ENCODE measurements around the gene MTCL1.

The MTCL1 gene

DNA sequence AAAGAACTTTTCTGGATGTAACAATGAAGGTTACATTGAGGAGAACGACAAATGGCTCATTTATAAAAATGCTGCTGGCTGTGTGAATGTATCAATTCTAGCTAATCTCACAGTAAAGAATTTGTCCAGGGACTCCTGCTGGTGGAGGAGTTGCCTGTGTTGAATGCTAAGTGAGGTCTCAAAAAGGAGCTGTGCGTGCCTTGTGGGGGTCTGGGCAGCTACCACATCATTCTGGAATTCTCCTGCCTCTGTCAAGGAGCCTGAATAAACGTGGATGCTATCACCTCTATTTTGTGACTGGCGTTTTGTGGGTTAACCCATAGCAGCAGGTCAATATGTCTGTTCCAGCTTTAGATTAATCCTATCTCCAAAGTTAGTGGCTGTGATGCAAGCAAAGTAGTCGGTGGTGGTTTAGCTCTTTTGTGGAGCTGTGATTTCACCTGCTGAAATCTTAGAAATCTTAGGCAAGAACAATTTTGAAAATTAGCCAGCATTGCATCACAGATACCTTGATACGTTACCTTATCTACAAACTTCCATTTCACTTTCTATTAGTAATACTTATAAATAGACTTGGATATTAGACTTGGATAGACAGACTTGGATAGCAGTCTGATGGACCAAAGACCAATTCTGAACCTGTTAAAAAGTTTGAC is 96.8 kb downstream of the MTCL1 start:
- H2AFZ ChIP-seq (ENCODE audit: low read depth, low read length) = no peak overlapping the region
- H3K9ac ChIP-seq (ENCODE audit: low read depth, low read length) = no peak overlapping the region
- ATAC-seq (ENCODE audit: insufficient read depth, low read depth) (no peak), DNase-seq (no peak)
- H4K20me1 ChIP-seq (ENCODE audit: insufficient read depth, low read length) = no peaks in the 10 kb centered on the region
- H3K27me3 ChIP-seq (ENCODE audit: insufficient read depth, low read length, poor library complexity) = no peaks in the 10 kb centered on the region
- peaks cover 5% of the 10 kb centered on the region for H3K4me1 ChIP-seq (ENCODE audit: insufficient read depth, low read length)
- no peak overlapping the region for H3K4me3 ChIP-seq (ENCODE audit: low read depth in 1 of 2, low read length in 2 of 2)
- no peak overlapping the region for H3K27ac ChIP-seq (ENCODE audit: low read length)
- no peaks in the 10 kb centered on the region; the same call in 1 of the 2 replicates for H3K36me3 ChIP-seq (ENCODE audit: insufficient read depth, low read length)
- no peaks in the 10 kb centered on the region for H3K9me3 ChIP-seq (ENCODE audit: insufficient read depth, low read length, severe bottlenecking)
- no peak overlapping the region for H3K4me2 ChIP-seq (ENCODE audit: insufficient read depth, low read length)
- TF ChIP-seq EZH2 (IDR thresholded peaks at IDR 0.05; ENCODE audit: borderline replicate concordance, low read depth, low read length, severe bottlenecking) = no peak
- TF ChIP-seq CTCF (IDR thresholded peaks at IDR 0.05; ENCODE audit: borderline replicate concordance, extremely low read depth, low read length, poor library complexity, severe bottlenecking) = no peak
- no peaks in the 10 kb centered on the region for H3K79me2 ChIP-seq (ENCODE audit: insufficient read depth, low read length)

GRCh38 chr18:8803063-8803795 is 97.9 kb downstream of the MTCL1 start:
- DNase-seq = no peak
- TF ChIP-seq CTCF (IDR thresholded peaks at IDR 0.05; ENCODE audit: borderline replicate concordance, extremely low read depth, low read length, poor library complexity, severe bottlenecking) (no peak), EZH2 (IDR thresholded peaks at IDR 0.05; ENCODE audit: borderline replicate concordance, low read depth, low read length, severe bottlenecking) (no peak)
- no peak overlapping the region for H3K27ac ChIP-seq (ENCODE audit: low read length)
- H3K4me2 ChIP-seq (ENCODE audit: insufficient read depth, low read length) = no peak overlapping the region
- H3K36me3 ChIP-seq (ENCODE audit: insufficient read depth, low read length) = no peaks in the 10 kb centered on the region; the same call in 1 of the 2 replicates
- no peak for ATAC-seq (ENCODE audit: insufficient read depth, low read depth)
- no peaks in the 10 kb centered on the region for H3K79me2 ChIP-seq (ENCODE audit: insufficient read depth, low read length)
- peaks cover 14% of the 10 kb centered on the region for H3K4me1 ChIP-seq (ENCODE audit: insufficient read depth, low read length)
- H3K9ac ChIP-seq (ENCODE audit: low read depth, low read length) = no peak overlapping the region
- H4K20me1 ChIP-seq (ENCODE audit: insufficient read depth, low read length) = no peaks in the 10 kb centered on the region
- H3K4me3 ChIP-seq (ENCODE audit: low read depth in 1 of 2, low read length in 2 of 2) = no peak overlapping the region
- H3K27me3 ChIP-seq (ENCODE audit: insufficient read depth, low read length, poor library complexity) = no peaks in the 10 kb centered on the region
- H2AFZ ChIP-seq (ENCODE audit: low read depth, low read length) = no peak overlapping the region
- no peaks in the 10 kb centered on the region for H3K9me3 ChIP-seq (ENCODE audit: insufficient read depth, low read length, severe bottlenecking)

DNA sequence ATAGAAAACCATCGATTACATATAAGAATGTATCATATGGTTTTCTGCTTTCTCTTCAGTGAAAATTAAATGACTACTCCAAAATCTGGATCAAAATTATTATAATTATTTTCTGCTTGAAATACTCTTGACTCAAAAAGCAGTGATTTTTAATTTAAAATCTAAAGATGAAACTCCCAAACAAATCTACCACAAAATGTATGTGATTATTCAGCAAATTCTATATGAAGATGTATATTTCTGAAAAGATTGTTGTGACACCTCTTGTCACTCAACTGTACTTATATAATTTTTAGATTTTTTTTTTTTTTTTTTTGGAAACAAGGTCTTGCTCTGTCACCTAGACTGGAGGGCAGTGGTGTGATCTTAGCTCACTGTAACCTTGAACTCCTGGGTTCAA is 98.6 kb downstream of the MTCL1 start:
- Histone ChIP-seq H3K27ac (ENCODE audit: low read length) (no peak overlapping the region), H3K36me3 (ENCODE audit: insufficient read depth, low read length) (no peaks in the 10 kb centered on the region; the same call in 1 of the 2 replicates), H3K79me2 (ENCODE audit: insufficient read depth, low read length) (no peaks in the 10 kb centered on the region), H3K4me2 (ENCODE audit: insufficient read depth, low read length) (no peak overlapping the region), H2AFZ (ENCODE audit: low read depth, low read length) (no peak overlapping the region), H3K4me1 (ENCODE audit: insufficient read depth, low read length) (peaks cover 14% of the 10 kb centered on the region), H3K27me3 (ENCODE audit: insufficient read depth, low read length, poor library complexity) (no peaks in the 10 kb centered on the region), H3K4me3 (ENCODE audit: low read depth in 1 of 2, low read length in 2 of 2) (no peak overlapping the region), H4K20me1 (ENCODE audit: insufficient read depth, low read length) (no peaks in the 10 kb centered on the region), H3K9me3 (ENCODE audit: insufficient read depth, low read length, severe bottlenecking) (no peaks in the 10 kb centered on the region), H3K9ac (ENCODE audit: low read depth, low read length) (no peak overlapping the region)
- no peak for DNase-seq
- ATAC-seq (ENCODE audit: insufficient read depth, low read depth) = no peak
- TF ChIP-seq EZH2 (IDR thresholded peaks at IDR 0.05; ENCODE audit: borderline replicate concordance, low read depth, low read length, severe bottlenecking) = no peak
- TF ChIP-seq CTCF (IDR thresholded peaks at IDR 0.05; ENCODE audit: borderline replicate concordance, extremely low read depth, low read length, poor library complexity, severe bottlenecking) = no peak
